ENCODE results near the gene RBM4.
"Not testable (repeated sequence)": the region's sequence is repeated elsewhere in the genome, so short reads cannot be mapped to it uniquely, and the experiment has no call there.

Gene RBM4

GRCh38 chr11:66638177-66639065 lies at the start of gene RBM4:
RBM4 (plus strand) TSS chr11:66638703; CDS start chr11:66639712, 1,009 bp downstream.
- FAIRE-seq, result no peak

- not testable (repeated sequence) for FAIRE-seq
These were observed 49.2 kb upstream of the RBM4 start for GRCh38 chr11:66589315-66589714.

- no peak for FAIRE-seq
These were observed 48.4 kb upstream of the RBM4 start for GRCh38 chr11:66589996-66590675.

GRCh38 chr11:66591175-66591574 lies 47.3 kb upstream of the RBM4 start:
- FAIRE-seq, result no peak

- no peak for FAIRE-seq
These were observed 45.8 kb upstream of the RBM4 start, which contains the start of the genes CCDC87 and CCS for GRCh38 chr11:66592457-66593302. CCDC87 (minus strand) TSS chr11:66593063; CDS start chr11:66593015, 48 bp downstream. CCS (plus strand) TSS chr11:66593185; CDS start chr11:66593262, 77 bp downstream.

- FAIRE-seq, result no peak
These were observed 45.2 kb upstream of the RBM4 start for GRCh38 chr11:66593303-66593635.

GRCh38 chr11:66593650-66594049 lies 44.9 kb upstream of the RBM4 start:
- no peak for FAIRE-seq

- FAIRE-seq, result no peak
These were observed 43.1 kb upstream of the RBM4 start for GRCh38 chr11:66595245-66595904.

- FAIRE-seq, result no peak
These were observed 39.5 kb upstream of the RBM4 start for GRCh38 chr11:66598993-66599392.

- no peak for FAIRE-seq
These were observed 38.3 kb upstream of the RBM4 start for GRCh38 chr11:66600219-66600618.

GRCh38 chr11:66600631-66601233 lies 37.8 kb upstream of the RBM4 start:
- FAIRE-seq, result no peak

GRCh38 chr11:66603072-66603471 lies 35.4 kb upstream of the RBM4 start:
- FAIRE-seq, result no peak

GRCh38 chr11:66604155-66604554 lies 34.3 kb upstream of the RBM4 start:
- FAIRE-seq, result no peak

GRCh38 chr11:66606608-66607007 lies 31.9 kb upstream of the RBM4 start:
- FAIRE-seq, result not testable (repeated sequence)

GRCh38 chr11:66607126-66607834 lies 31.2 kb upstream of the RBM4 start:
- no peak for FAIRE-seq

- no peak for FAIRE-seq
These were observed 28.5 kb upstream of the RBM4 start for GRCh38 chr11:66609721-66610617.

GRCh38 chr11:66612458-66612857 lies 26.0 kb upstream of the RBM4 start:
- no peak for FAIRE-seq

GRCh38 chr11:66614073-66614472 lies 24.4 kb upstream of the RBM4 start:
- FAIRE-seq, result no peak

- no peak for FAIRE-seq
These were observed 21.9 kb upstream of the RBM4 start, which contains the start of gene RBM14 for GRCh38 chr11:66616379-66617154. RBM14 (plus strand) TSS chr11:66616630; CDS start chr11:66616721, 91 bp downstream.

Data from colon (tissue), 2 donors.